Fibroblast of lung (primary cell): ENCODE results near the gene CADPS.

ENCODE experiments used
- CTCF ChIP-seq, 2 donors: IDR thresholded peaks in 1 of 2; conservative IDR thresholded peaks in 1 of 2; 1 replicate in 1 of 2; 2 replicates in 1 of 2; pipeline ENCODE4 v1.5.1; 2011 to 2012; ENCODE audit warnings: low read length in 2 of 2, control low read depth in 1 of 2, inconsistent platforms in 1 of 2, low read depth in 1 of 2, mild to moderate bottlenecking in 1 of 2
- EZH2 ChIP-seq: IDR thresholded peaks from 2 replicates; pipeline ENCODE4 v1.5.1; 2012; ENCODE audit warnings: low read length, control low read depth, mild to moderate bottlenecking; ENCODE audit errors: missing control alignments

GRCh38 chr3:62732183-62732904 lies 142.9 kb downstream of the CADPS start:
- TF ChIP-seq CTCF (conservative IDR thresholded peaks at IDR 0.05 in 1 of 2, IDR thresholded peaks at IDR 0.05 in 1 of 2; ENCODE audit: low read depth in 1 of 2, low read length in 2 of 2) = no peak
- TF ChIP-seq EZH2 = no peak
